H1 (cell line): ENCODE data around the gene ZNF831.

Experiments
- EZH2 ChIP-seq: fragments of 200-600 bp; sonication (generic); IDR thresholded peaks from 2 replicates; pipeline ENCODE4 v1.7.1; 2012; ENCODE audit warnings: low read depth, mild to moderate bottlenecking, moderate library complexity, low read length, inconsistent platforms; ENCODE audit not compliant: severe bottlenecking
- FOSL1 ChIP-seq: IDR thresholded peaks from 2 replicates; pipeline ENCODE4 v1.6.1; 2011; ENCODE audit warnings: mild to moderate bottlenecking, low read depth, low read length, moderate library complexity; ENCODE audit not compliant: insufficient read depth
- NRF1 ChIP-seq: IDR thresholded peaks from 2 replicates; pipeline ENCODE4 v1.6.1; 2011; ENCODE audit warnings: mild to moderate bottlenecking, low read depth, low read length, improper control_type of control experiment
- POLR2A ChIP-seq, 2 experiments: IDR thresholded peaks; 1 replicate in 1 of 2; 2 replicates in 1 of 2; pipeline ENCODE4 v1.6.1; 2011; ENCODE audit warnings: low read depth in 2 of 2, low read length in 2 of 2, mild to moderate bottlenecking in 2 of 2; ENCODE audit errors: control extremely low read depth in 1 of 2
- POLR2AphosphoS5 ChIP-seq: IDR thresholded peaks from 2 replicates; pipeline ENCODE4 v1.6.1; 2011; ENCODE audit warnings: low read depth, low read length
- RAD21 ChIP-seq, 2 experiments: IDR thresholded peaks in 1 of 2; conservative IDR thresholded peaks in 1 of 2; 2 replicates each; pipeline ENCODE4 v1.6.1; 2011; ENCODE audit warnings: low read depth in 2 of 2, low read length in 2 of 2, improper control_type of control experiment in 1 of 2, inconsistent platforms in 1 of 2, mild to moderate bottlenecking in 1 of 2, moderate library complexity in 1 of 2
- SIRT6 ChIP-seq: IDR thresholded peaks from one replicate; pipeline ENCODE4 v1.7.1; 2012; ENCODE audit warnings: low read length, inconsistent platforms
- SP2 ChIP-seq: IDR thresholded peaks from 2 replicates; pipeline ENCODE4 v1.6.1; 2012; ENCODE audit warnings: mild to moderate bottlenecking, low read length, inconsistent platforms
- ZNF274 ChIP-seq: IDR thresholded peaks from 2 replicates; pipeline ENCODE4 v1.7.0; 2012; ENCODE audit warnings: low read length, borderline replicate concordance; ENCODE audit errors: extremely low read depth
- TF ChIP-seq, protein P1 (sequence below), 3 experiments: IDR thresholded peaks; 1 replicate in 2 of 3; 2 replicates in 1 of 3; pipeline versions ENCODE4 v1.5.1 to v1.6.1; 2011; ENCODE audit warnings: low read length in 3 of 3, mild to moderate bottlenecking in 3 of 3, inconsistent platforms in 2 of 3, low read depth in 1 of 3, moderate library complexity in 1 of 3; ENCODE audit not compliant: insufficient read depth in 1 of 3; ENCODE audit errors: control extremely low read depth in 1 of 3

- no peak for TF ChIP-seq POLR2AphosphoS5
- TF ChIP-seq, protein P1, sequence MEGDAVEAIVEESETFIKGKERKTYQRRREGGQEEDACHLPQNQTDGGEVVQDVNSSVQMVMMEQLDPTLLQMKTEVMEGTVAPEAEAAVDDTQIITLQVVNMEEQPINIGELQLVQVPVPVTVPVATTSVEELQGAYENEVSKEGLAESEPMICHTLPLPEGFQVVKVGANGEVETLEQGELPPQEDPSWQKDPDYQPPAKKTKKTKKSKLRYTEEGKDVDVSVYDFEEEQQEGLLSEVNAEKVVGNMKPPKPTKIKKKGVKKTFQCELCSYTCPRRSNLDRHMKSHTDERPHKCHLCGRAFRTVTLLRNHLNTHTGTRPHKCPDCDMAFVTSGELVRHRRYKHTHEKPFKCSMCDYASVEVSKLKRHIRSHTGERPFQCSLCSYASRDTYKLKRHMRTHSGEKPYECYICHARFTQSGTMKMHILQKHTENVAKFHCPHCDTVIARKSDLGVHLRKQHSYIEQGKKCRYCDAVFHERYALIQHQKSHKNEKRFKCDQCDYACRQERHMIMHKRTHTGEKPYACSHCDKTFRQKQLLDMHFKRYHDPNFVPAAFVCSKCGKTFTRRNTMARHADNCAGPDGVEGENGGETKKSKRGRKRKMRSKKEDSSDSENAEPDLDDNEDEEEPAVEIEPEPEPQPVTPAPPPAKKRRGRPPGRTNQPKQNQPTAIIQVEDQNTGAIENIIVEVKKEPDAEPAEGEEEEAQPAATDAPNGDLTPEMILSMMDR (IDR thresholded peaks at IDR 0.05; ENCODE audit: control extremely low read depth in 1 of 3, insufficient read depth in 1 of 3, low read depth in 1 of 3, low read length in 3 of 3), result no peak
- TF ChIP-seq NRF1, result no peak
- no peak for TF ChIP-seq POLR2A (IDR thresholded peaks at IDR 0.05; ENCODE audit: control extremely low read depth in 1 of 2, low read depth in 2 of 2, low read length in 2 of 2)
- no peak for TF ChIP-seq ZNF274
- TF ChIP-seq SP2, result no peak
- TF ChIP-seq FOSL1, result no peak
- no peak for TF ChIP-seq RAD21 (IDR thresholded peaks at IDR 0.05 in 1 of 2, conservative IDR thresholded peaks at IDR 0.05 in 1 of 2; ENCODE audit: low read depth in 2 of 2, low read length in 2 of 2)
- TF ChIP-seq SIRT6, result no peak
- no peak for TF ChIP-seq EZH2
Observed at GRCh38 chr20:59211208-59211765, 47.7 kb downstream of the ZNF831 start.
